ENCODE data around the gene ZCCHC4. TPM values are rescaled to one million over a fixed set of nuclear protein-coding genes. Genes with fewer than 3 reads are reported as not detected.

The ZCCHC4 gene
- total and polyA plus RNA-seq, 2 experiments from 2014 or later: 4.7 to 9.1 TPM

DNA sequence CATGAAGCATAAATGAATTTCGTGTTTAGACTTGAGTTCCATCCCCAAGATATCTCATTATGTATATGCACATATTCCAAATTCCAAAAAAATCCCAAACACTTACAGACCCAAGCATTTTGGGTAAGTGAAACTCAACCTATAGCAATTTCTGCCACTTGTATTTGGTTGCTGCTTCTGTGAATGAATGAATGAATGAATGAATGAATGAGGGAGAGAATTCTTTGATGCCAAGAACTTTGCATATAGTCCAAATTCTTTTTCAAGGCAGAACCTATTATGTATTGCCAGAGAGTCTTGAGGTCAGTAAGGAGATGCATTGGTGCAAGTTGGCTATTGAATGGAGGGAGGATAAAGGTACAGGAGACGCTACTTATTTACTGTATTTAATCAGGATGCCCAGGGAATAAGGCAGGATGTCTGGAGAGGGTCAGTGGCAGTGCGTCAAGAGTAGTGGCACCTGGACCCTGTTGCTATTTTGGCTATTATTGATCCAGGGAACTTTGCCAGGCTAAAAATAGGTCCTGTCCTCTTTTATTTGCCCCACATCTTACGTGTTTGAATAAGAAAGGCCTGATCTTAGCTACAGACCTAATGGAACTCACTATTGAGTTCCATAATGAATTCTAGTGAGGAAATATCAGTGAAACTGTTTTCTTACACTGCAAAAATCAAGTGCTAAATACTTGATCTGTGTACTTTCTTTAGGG lies 98.4 kb downstream of the ZCCHC4 start:
- DNase-seq (ENCODE audit: low spot score): no peak
- no peaks in the 10 kb centered on the region for H4K20me1 ChIP-seq (ENCODE audit: insufficient read depth, poor library complexity, severe bottlenecking)
- H3K9me2 ChIP-seq (replicated peaks; ENCODE audit: insufficient read depth): no peaks in the 10 kb centered on the region
- no peaks in the 10 kb centered on the region for H3K4me1 ChIP-seq (ENCODE audit: insufficient read depth)
- 95% methylated on average over 4 of the region's 4 CpGs for WGBS (ENCODE audit: low lambda C conversion rate, missing lambda C conversion rate)
- H3K36me3 ChIP-seq (replicated peaks; ENCODE audit: insufficient read depth, low read depth): peaks cover 5% of the 10 kb centered on the region
- no peaks in the 10 kb centered on the region for H3K9me3 ChIP-seq (ENCODE audit: low read depth)
- TF ChIP-seq EZH2 (IDR thresholded peaks at IDR 0.05; ENCODE audit: borderline replicate concordance): no peak
- TF ChIP-seq CTCF (IDR thresholded peaks at IDR 0.05; ENCODE audit: poor library complexity): no peak
- no peak for TF ChIP-seq EZH2phosphoT487 (IDR thresholded peaks at IDR 0.05; ENCODE audit: low read depth, severe bottlenecking, unreplicated experiment)
- H2AFZ ChIP-seq: no peak overlapping the region
- H3K27ac ChIP-seq: no peak overlapping the region
- no peak overlapping the region for H3K4me2 ChIP-seq
- H3K79me2 ChIP-seq: no peaks in the 10 kb centered on the region
- H3K4me3 ChIP-seq: no peak overlapping the region
- H3K27me3 ChIP-seq: no peaks in the 10 kb centered on the region

DNA sequence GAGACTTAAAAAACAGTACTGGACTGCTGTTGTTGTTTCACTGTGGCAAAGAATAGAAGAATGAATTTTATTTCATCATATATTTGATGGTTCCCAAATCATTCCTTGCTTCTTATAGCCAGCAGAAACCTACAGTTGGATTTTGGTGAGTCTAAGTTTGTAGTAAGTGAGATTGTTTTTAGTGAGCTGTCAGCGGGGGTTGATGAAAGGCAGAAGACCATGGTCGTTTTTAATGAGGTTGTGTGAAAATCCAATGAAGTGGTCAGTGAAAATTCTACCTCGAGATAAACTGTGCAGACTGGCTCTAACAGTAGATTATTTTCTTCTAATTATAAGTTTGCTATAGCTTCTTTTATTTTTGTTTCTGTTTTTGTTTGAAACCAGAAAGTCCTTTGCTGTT lies 100.7 kb downstream of the ZCCHC4 start:
- Histone ChIP-seq H3K9me2 (replicated peaks; ENCODE audit: insufficient read depth) (no peaks in the 10 kb centered on the region), H2AFZ (no peak overlapping the region), H3K79me2 (no peaks in the 10 kb centered on the region), H4K20me1 (ENCODE audit: insufficient read depth, poor library complexity, severe bottlenecking) (no peaks in the 10 kb centered on the region), H3K4me2 (no peak overlapping the region), H3K27ac (no peak overlapping the region), H3K4me3 (no peak overlapping the region), H3K36me3 (replicated peaks; ENCODE audit: insufficient read depth, low read depth) (peaks cover 5% of the 10 kb centered on the region), H3K9me3 (ENCODE audit: low read depth) (no peaks in the 10 kb centered on the region), H3K27me3 (no peaks in the 10 kb centered on the region), H3K4me1 (ENCODE audit: insufficient read depth) (no peaks in the 10 kb centered on the region)
- TF ChIP-seq CTCF (IDR thresholded peaks at IDR 0.05; ENCODE audit: poor library complexity) (no peak), EZH2 (IDR thresholded peaks at IDR 0.05; ENCODE audit: borderline replicate concordance) (no peak), EZH2phosphoT487 (IDR thresholded peaks at IDR 0.05; ENCODE audit: low read depth, severe bottlenecking, unreplicated experiment) (no peak)
- WGBS (ENCODE audit: low lambda C conversion rate, missing lambda C conversion rate): 45% methylated on average over 3 of the region's 3 CpGs
- no peak for DNase-seq (ENCODE audit: low spot score)

- Histone ChIP-seq H3K27ac (no peak overlapping the region), H3K4me3 (no peak overlapping the region), H2AFZ (no peak overlapping the region), H3K79me2 (no peaks in the 10 kb centered on the region), H4K20me1 (ENCODE audit: insufficient read depth, poor library complexity, severe bottlenecking) (no peaks in the 10 kb centered on the region), H3K9me2 (replicated peaks; ENCODE audit: insufficient read depth) (no peaks in the 10 kb centered on the region), H3K4me2 (no peak overlapping the region), H3K9me3 (ENCODE audit: low read depth) (no peaks in the 10 kb centered on the region), H3K4me1 (ENCODE audit: insufficient read depth) (no peaks in the 10 kb centered on the region), H3K27me3 (no peaks in the 10 kb centered on the region), H3K36me3 (replicated peaks; ENCODE audit: insufficient read depth, low read depth) (peaks cover 5% of the 10 kb centered on the region)
- TF ChIP-seq CTCF (IDR thresholded peaks at IDR 0.05; ENCODE audit: poor library complexity): no peak
- no peak for TF ChIP-seq EZH2 (IDR thresholded peaks at IDR 0.05; ENCODE audit: borderline replicate concordance)
- DNase-seq (ENCODE audit: low spot score): no peak
- WGBS (ENCODE audit: low lambda C conversion rate, missing lambda C conversion rate): 96% methylated on average over 2 of the region's 2 CpGs
Measured at GRCh38 chr4:25417014-25417413, 104.4 kb downstream of the ZCCHC4 start.

Other genes with a start within 250 kb of the ZCCHC4 start
- gene SEPSECS, start 152.3 kb upstream of the ZCCHC4 start, total RNA-seq: 8.5 and 10.3 TPM in 2 replicates
- 3.0 and 3.2 TPM in 2 replicates for gene SEPSECS, start 152.3 kb upstream of the ZCCHC4 start, polyA plus RNA-seq
- 41.4 and 44.1 TPM in 2 replicates for gene PI4K2B, start 78.7 kb upstream of the ZCCHC4 start, total RNA-seq
- gene PI4K2B, start 78.7 kb upstream of the ZCCHC4 start, polyA plus RNA-seq: 11.8 and 12.6 TPM in 2 replicates
- 19.7 and 23.1 TPM in 2 replicates for gene ANAPC4, start 64.5 kb downstream of the ZCCHC4 start, total RNA-seq
- gene ANAPC4, start 64.5 kb downstream of the ZCCHC4 start, polyA plus RNA-seq: 18.6 and 20.5 TPM in 2 replicates